SH-SY5Y (cell line): Measurements from ENCODE around the gene SPTBN5.

Source experiments
- GATA2 ChIP-seq: IDR thresholded peaks from 2 replicates; pipeline ENCODE4 v1.6.1; 2011; ENCODE audit warnings: mild to moderate bottlenecking, low read depth, low read length
- GATA3 ChIP-seq: IDR thresholded peaks from 2 replicates; pipeline ENCODE4 v1.6.1; 2011; ENCODE audit warnings: low read depth, mild to moderate bottlenecking, low read length, moderate library complexity

DNA sequence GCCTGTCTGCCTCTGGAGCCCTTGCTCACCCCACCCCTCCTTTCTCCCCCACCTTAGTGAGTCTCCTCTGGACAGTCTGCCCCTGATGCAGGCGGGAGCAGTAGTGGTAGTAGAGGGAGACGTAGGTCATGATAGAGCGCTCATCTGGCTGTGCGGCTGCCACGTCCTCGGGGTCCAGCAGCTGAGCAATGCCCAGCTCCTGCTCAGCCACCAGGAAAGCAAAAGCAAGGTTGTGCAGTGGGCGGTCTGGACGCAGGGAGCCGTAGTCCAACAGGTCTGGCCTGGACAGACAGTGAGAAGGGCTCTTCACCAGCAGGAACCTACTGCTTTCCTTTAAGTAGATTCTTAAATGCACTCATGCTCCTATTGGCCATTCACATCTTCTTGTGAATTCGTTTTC is 6.7 kb downstream of the SPTBN5 start:
- TF ChIP-seq GATA2, result no peak
- TF ChIP-seq GATA3, result no peak
